HG02623 (cell line): ENCODE measurements around the gene CDC42SE1.

Source experiments
- ATAC-seq: cut with Tn5 transposase; IDR thresholded peaks from one replicate; pipeline ENCODE4 v1.9.1; 2021; ENCODE audit warnings: moderate library complexity; ENCODE audit not compliant: unreplicated experiment

The CDC42SE1 gene

DNA sequence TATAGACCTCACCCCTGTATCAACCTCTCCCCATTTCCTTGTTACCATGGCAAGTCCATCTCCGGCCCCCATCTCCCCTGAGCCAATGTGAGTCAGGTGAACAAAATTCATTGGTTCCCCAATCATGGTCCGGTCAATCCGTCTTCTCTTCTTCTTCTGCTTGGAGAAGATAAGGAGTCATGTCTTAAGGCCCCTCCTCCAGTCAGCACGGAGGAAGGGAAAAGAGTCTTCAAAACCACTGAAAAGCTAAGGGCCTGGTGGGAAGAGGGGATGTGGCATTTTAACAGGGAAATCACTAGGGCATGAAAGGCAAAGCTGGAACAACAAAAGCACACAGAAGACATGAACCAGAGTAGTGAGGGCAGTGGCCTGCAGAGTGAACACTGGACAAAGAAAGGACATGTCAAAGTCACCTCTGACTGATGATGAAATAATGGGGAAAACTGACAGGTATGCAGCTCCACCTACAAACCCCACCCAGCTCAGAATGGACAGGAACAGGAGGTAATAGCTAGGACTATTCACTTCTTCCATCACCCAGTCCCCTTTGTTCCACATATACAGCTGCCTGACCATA, 4.4 kb downstream of the CDC42SE1 start:
- ATAC-seq: no peak

DNA sequence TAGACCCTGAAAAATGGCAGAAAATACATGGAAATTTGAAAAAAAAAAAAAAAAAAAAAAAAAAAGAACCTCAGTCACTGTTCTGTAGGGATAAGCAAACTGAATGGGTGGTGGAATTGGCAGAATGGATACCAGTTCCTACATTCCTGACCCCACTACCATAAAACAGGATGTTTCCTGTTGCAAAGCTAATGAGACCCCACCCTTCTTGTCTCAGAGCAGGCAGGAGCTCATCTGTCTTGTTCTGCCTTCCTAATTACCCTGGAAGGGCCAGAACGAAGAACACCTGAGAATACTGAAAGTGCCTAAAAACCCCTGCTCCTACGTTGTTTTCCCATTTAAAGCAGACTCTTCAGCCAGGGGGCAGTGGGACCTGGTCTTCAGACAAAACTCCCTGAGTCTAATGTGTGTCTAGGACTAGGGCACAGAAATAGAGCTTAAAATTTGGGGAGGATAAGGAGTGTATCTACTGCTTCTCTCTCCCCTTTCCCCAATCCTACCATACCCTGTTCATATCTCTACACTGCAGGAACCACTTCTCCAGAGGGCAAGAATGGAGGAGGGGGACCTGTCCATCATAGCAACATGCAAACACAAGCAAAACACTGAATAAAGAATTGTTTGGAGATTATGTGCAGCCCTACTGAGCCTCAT, 7.9 kb downstream of the CDC42SE1 start:
- no peak for ATAC-seq

DNA sequence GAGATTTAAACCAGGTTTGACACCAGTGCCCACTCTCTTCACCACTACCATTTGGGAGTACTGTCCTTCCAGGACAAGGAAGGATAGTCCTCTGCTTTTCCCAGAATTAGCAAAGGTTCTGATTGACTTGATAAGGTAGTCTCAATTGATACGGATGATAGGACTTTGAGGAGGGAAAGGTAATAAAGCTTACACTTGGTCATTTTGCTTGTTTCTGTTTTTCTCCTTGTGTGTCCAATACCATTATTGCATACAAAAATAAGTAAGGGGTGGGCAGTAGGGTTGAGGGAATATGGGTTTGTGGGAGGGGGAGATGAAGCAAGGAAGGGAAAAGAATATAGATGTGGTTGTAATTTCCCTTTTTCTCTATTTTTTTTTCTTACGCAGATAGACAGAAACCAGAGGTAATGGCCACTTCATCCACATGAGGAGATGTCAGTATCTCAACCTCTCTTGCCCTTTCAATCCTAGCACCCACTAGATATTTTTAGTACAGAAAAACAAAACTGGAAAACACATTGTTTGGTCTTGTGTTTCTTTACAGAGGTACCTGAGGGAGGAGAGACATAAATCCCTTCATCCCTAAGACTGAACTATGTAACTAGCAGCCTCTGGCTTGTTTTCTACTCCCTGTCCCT, 9.3 kb downstream of the CDC42SE1 start:
- ATAC-seq: no peak

- ATAC-seq: no peak
Observed at GRCh38 chr1:151049458-151049857, 10.0 kb downstream of the CDC42SE1 start.

DNA sequence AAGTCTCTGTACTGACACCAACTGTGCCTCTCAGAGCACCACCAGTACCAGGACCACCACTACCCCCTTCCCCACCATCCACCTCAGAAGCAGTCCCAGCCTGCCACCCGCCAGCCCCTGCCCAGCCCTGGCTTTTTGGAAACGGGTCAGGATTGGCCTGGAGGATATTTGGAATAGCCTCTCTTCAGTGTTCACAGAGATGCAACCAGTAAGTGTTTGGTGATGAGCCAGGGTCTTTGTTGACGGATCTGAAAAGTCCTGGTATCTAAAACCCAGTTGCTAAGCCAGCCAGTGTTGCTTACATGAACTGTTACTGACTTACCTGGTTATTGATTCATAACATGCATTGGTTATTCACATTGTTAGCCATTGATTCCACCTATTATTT, 10.8 kb downstream of the CDC42SE1 start:
- ATAC-seq: no peak

DNA sequence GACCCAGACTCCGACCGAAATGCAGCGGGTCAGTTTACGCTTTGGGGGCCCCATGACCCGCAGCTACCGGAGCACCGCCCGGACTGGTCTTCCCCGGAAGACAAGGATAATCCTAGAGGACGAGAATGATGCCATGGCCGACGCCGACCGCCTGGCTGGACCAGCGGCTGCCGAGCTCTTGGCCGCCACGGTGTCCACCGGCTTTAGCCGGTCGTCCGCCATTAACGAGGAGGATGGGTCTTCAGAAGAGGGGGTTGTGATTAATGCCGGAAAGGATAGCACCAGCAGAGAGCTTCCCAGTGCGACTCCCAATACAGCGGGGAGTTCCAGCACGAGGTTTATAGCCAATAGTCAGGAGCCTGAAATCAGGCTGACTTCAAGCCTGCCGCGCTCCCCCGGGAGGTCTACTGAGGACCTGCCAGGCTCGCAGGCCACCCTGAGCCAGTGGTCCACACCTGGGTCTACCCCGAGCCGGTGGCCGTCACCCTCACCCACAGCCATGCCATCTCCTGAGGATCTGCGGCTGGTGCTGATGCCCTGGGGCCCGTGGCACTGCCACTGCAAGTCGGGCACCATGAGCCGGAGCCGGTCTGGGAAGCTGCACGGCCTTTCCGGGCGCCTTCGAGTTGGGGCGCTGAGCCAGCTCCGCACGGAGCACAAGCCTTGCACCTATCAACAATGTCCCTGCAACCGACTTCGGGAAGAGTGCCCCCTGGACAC, 11.3 kb downstream of the CDC42SE1 start:
- ATAC-seq: peak; percentile 52

DNA sequence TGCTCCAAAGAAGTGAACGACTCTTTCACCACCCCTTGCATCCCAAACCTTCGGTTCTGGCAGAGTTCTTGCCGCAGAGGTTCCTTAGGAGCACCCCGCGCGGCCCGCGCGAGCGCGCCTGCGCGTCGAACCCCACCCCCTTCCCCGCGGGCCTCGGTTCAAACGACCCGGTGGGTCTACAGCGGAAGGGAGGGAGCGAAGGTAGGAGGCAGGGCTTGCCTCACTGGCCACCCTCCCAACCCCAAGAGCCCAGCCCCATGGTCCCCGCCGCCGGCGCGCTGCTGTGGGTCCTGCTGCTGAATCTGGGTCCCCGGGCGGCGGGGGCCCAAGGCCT, 11.9 kb downstream of the CDC42SE1 start, which contains the start of gene C1orf56:
Gene C1orf56, plus strand, starts transcription at position 161 of the 334 bp plus-strand sequence. Its CDS starts 97 bp downstream, at position 258.
- peak; percentile 59 for ATAC-seq

GRCh38 chr1:151043163-151043562, 16.3 kb downstream of the CDC42SE1 start:
- ATAC-seq: no peak

GRCh38 chr1:151039521-151039920, 19.9 kb downstream of the CDC42SE1 start:
- ATAC-seq: no peak

DNA sequence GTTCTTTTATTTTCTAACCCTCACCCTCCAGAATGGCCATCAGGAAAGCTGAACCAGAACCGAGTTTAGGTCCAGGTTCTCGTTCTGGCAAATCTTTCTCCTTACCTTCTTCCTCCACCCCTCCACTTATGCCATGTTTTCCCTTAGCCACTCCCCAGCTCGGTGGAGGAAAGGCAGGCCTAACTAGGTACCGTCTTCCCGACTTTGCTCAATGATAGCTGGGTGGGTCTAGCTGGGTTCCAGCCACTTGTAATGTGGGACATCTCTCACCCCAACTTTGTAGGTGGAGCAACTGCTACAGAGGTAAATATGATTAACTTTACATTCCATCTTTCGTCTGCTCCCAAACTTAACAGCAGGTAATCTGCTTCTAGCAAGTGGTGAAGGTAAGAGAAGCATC, 22.4 kb downstream of the CDC42SE1 start:
- no peak for ATAC-seq

- ATAC-seq: no peak
Observed at GRCh38 chr1:151036356-151036755, 23.1 kb downstream of the CDC42SE1 start, which contains the start of gene BNIPL. Gene BNIPL, plus strand, starts transcription at chr1:151036586. Its CDS starts 140 bp downstream, at chr1:151036726.

DNA sequence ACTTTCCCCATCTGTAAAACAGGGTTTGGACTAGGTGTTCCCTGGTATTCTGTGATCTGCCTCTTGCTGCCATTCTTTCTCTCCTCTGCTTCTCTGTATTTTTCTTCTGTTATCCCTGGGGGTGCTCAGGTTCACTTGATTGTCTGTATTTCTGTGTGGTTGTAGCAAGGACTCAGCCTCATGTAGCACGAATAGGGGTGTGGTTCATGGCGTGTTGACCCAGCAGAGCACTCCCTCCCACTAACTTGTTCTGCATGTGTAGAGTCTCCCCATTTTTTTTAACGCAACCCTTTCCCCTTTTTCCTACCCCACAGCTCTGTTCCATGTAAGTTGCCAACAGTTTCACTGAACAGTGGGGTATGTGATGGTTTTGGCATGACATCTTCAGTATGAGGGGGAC, 24.3 kb downstream of the CDC42SE1 start:
- ATAC-seq: no peak

DNA sequence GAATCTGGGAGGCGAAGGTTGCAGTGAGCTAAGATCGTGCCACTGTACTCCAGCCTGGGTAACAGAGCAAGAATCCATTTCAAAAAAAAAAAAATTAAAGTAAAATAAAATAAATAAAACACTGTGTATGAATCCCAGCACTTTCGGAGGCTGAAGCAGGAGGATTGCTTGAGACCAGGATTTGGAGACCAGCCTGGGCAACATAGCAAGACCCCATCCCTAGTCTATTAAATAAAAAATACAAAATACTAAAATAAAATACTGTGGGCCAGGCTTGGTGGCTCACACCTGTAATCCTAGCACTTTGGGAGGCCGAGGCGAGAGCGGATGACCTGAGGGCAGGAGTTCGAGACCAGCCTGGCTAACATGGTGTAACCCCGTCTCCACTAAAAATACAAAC, 27.3 kb downstream of the CDC42SE1 start:
- no peak for ATAC-seq

DNA sequence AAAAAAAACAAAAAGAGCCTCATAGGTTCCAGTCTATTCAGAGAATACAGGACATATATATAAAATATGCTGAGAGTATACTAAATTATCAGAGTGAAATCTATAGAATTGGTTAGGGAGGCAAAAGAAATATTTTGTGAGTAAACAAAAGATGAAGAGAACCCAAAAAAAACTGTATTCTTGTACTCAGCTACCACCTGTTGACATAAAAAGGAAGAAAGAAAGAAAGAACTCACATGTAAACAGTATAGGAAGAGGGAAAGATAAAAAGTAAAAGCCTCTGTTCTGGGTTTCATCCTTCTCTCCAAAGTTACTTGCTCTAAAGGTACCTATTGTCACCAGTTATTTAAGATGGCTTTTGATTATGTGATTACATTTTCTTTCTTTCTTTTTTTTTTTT, 33.0 kb downstream of the CDC42SE1 start:
- no peak for ATAC-seq

GRCh38 chr1:151024540-151025146, 34.8 kb downstream of the CDC42SE1 start:
- ATAC-seq: peak; percentile 57

DNA sequence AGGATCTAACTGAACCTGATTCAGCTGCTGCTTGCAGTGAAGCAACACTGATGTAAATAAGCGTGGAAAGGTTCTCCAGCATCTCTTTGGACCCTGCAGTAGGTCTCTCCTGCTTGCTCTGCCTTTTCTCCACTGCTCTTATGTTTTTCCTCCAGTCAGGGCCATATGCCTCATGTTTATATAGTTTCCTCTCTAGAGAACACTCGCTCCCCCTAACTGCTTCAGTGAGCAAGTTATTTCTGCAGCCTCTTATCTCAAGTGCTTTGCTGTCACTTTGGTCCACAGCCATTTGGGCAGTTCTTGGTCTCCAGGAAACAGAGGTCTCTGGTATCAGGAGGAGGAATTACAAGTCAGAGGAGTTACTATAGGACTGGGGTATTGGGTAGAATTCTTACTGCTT, 45.9 kb downstream of the CDC42SE1 start:
- no peak for ATAC-seq

DNA sequence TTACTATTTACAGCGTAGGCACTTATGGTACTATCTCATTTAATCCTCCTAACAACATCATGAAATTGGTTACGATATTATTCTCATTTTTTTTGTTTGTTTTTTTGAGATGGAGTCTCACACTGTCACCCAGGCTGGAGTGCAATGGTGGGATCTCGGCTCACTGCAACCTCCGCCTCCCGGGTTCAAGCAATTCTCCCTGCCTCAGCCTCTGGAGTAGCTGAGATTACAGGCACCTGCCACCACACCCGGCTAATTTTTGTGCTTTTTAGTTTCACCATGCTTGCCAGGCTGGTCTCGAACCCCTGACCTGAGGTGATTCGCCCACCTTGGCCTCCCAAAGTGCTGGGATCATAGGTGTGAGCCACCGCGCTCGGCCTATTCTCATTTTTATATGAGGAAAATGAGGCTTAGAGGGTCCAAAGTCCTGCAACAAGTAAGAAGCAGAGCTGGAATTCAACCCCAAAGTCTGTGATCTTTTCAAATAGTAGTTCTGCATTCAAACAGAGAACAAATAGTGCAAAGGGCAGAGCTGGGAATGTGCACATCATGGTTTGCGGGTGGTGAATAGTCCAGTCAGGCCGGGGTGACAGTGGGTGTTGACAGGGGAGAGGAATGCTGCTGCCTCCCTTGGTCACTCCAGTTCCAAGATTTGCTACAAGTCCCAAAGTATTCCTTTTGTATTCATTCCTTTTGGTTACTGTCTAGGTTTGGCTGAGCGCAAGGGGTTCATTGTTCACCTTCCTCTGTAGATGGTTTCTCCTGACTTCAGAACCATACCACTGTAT, 46.5 kb downstream of the CDC42SE1 start:
- no peak for ATAC-seq

DNA sequence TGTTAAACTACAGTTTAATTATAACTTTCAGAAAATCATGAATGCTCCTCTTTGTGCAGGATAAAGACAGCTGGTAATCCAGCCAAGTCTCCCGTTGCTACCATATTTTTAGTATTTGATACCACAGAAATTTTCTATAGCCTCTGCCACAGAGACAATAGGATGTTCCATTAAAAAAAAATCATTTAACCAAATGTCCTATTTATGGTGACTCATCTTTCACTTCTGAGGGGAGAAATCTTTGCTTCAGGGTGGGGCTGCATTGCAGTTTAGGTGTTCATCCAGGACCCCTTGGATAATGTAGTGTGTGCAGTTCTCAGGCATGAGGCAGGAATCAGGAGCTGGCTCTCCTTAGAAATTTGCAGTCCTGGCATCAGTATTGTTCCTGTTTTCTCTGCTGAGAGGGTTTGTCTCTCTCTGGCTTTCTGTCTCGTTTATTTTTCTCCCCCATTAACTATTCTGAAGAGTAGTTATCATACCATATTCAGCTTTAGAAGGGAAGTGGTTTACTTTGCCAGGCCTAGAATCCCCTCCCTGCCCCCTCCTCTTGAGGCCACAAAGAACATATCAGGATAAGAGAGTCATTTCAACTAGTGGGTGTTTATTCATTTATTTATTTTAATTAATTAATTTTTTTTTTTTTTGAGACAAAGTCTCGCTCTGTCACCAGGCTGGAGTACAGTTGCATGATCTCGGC, 48.1 kb downstream of the CDC42SE1 start:
- ATAC-seq: no peak

GRCh38 chr1:151010346-151010726, 49.1 kb downstream of the CDC42SE1 start:
- ATAC-seq: no peak
